Germinal center (tissue), 1 donor: ENCODE results near the gene CIRBP.

Experiments used
- DNase-seq: peaks from one replicate; pipeline ENCODE4 v3.0.0; 2012; ENCODE audit warnings: mixed read lengths, low spot score

The CIRBP gene

GRCh38 chr19:1269065-1269477 is at the start of gene CIRBP:
Gene CIRBP, plus strand, starts transcription at chr19:1269332. Its CDS starts 1,602 bp downstream, at chr19:1270934.
- DNase-seq: peak; percentile 97

GRCh38 chr19:1219786-1220476 is 49.2 kb upstream of the CIRBP start:
- no peak for DNase-seq

GRCh38 chr19:1220477-1220930 is 48.6 kb upstream of the CIRBP start:
- DNase-seq: no peak

GRCh38 chr19:1220976-1221903 is 47.9 kb upstream of the CIRBP start:
- DNase-seq: no peak

GRCh38 chr19:1221904-1222255 is 47.3 kb upstream of the CIRBP start:
- DNase-seq: no peak

- no peak for DNase-seq
Measured at GRCh38 chr19:1222394-1222793, 46.7 kb upstream of the CIRBP start.

- peak; percentile 51 for DNase-seq
Measured at GRCh38 chr19:1223018-1223855, 45.9 kb upstream of the CIRBP start.

- no peak for DNase-seq
Measured at GRCh38 chr19:1224047-1224825, 44.9 kb upstream of the CIRBP start.

- DNase-seq: no peak
Measured at GRCh38 chr19:1224847-1225246, 44.3 kb upstream of the CIRBP start.

- DNase-seq: no peak
Measured at GRCh38 chr19:1225440-1226226, 43.5 kb upstream of the CIRBP start.

- DNase-seq: no peak
Measured at GRCh38 chr19:1226227-1226518, 43.0 kb upstream of the CIRBP start.

- no peak for DNase-seq
Measured at GRCh38 chr19:1226522-1227303, 42.4 kb upstream of the CIRBP start.

- no peak for DNase-seq
Measured at GRCh38 chr19:1227304-1228054, 41.7 kb upstream of the CIRBP start.

GRCh38 chr19:1228161-1228957 is 40.8 kb upstream of the CIRBP start:
- DNase-seq: no peak

- DNase-seq: no peak
Measured at GRCh38 chr19:1229056-1229923, 39.8 kb upstream of the CIRBP start.

GRCh38 chr19:1229924-1230782 is 39.0 kb upstream of the CIRBP start:
- no peak for DNase-seq
